Mesothelial cell of epicardium (in vitro differentiated cells): ENCODE results near the gene ZNF19. TPM values are rescaled to one million over a fixed set of nuclear protein-coding genes. Genes with fewer than 3 reads are reported as not detected.

ENCODE experiments used
- DNase-seq, 2 experiments: peaks; one replicate each; pipeline ENCODE4 v3.0.0; 2021; ENCODE audit warnings: low spot score in 2 of 2; ENCODE audit not compliant: unreplicated experiment in 2 of 2
- H3K27ac Mint-ChIP-seq: 2 replicates; pipeline ENCODE4 v1.8.0; 2021; ENCODE audit warnings: mixed read lengths
- H3K27me3 Mint-ChIP-seq: 2 replicates; pipeline ENCODE4 v1.8.0; 2021; ENCODE audit warnings: low read depth, mixed read lengths
- H3K36me3 Mint-ChIP-seq: 2 replicates; pipeline ENCODE4 v1.8.0; 2021; ENCODE audit warnings: mixed read lengths
- H3K4me1 Mint-ChIP-seq: 2 replicates; pipeline ENCODE4 v1.8.0; 2021; ENCODE audit warnings: mixed read lengths
- H3K4me3 Mint-ChIP-seq: 2 replicates; pipeline ENCODE4 v1.8.0; 2021; ENCODE audit warnings: mild to moderate bottlenecking, moderate library complexity, mixed read lengths
- H3K9me3 Mint-ChIP-seq: 2 replicates; pipeline ENCODE4 v1.8.0; 2021; ENCODE audit warnings: mixed read lengths
- CTCF ChIP-seq: fragments of 200-600 bp; sonication (generic); IDR thresholded peaks from one replicate; pipeline ENCODE4 v1.5.0; 2021; ENCODE audit warnings: antibody characterized with exemption; ENCODE audit not compliant: unreplicated experiment
- total RNA-seq: library from RNA; stranded (reverse); gene quantifications from 3 replicates; pipeline ENCODE4 v1.2.1, GENCODE V29; 2021

Gene ZNF19
- total RNA-seq, 1 donor from 2014 or later: 7.3 TPM

DNA sequence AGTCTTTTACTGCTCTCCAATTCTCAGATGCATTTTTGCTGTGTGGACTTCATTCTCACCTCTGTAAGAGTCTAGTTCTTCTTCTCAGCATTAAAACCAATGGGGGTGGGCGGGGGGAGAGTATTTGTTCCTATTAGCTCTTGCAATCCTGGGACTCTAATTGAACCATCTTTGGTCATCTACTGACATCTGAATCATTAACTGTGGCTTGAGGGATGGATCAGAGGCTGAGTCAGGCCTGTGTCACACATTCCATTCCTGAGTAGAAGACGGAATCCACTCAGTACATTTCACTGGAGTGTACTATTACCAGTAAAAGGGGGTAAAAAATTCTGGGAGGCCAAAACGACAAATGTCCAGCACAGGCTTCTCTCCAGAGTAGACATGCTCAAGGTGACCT lies 14.3 kb downstream of the ZNF19 start:
- peaks cover 10% of the 10 kb centered on the region for H3K36me3 Mint-ChIP-seq
- no peak overlapping the region for H3K4me3 Mint-ChIP-seq
- H3K27me3 Mint-ChIP-seq: no peaks in the 10 kb centered on the region
- no peak for TF ChIP-seq CTCF
- H3K27ac Mint-ChIP-seq: no peak overlapping the region
- no peaks in the 10 kb centered on the region for H3K9me3 Mint-ChIP-seq
- no peak for DNase-seq
- no peaks in the 10 kb centered on the region for H3K4me1 Mint-ChIP-seq

- no peak overlapping the region for H3K4me3 Mint-ChIP-seq
- H3K27me3 Mint-ChIP-seq: no peaks in the 10 kb centered on the region
- H3K9me3 Mint-ChIP-seq: no peaks in the 10 kb centered on the region
- DNase-seq: no peak
- peaks cover 10% of the 10 kb centered on the region for H3K36me3 Mint-ChIP-seq
- TF ChIP-seq CTCF: no peak
- no peak overlapping the region for H3K27ac Mint-ChIP-seq
- no peaks in the 10 kb centered on the region for H3K4me1 Mint-ChIP-seq
Measured at GRCh38 chr16:71473891-71474290, 15.2 kb downstream of the ZNF19 start.

GRCh38 chr16:71472931-71473330 lies 16.2 kb downstream of the ZNF19 start:
- TF ChIP-seq CTCF: no peak

DNA sequence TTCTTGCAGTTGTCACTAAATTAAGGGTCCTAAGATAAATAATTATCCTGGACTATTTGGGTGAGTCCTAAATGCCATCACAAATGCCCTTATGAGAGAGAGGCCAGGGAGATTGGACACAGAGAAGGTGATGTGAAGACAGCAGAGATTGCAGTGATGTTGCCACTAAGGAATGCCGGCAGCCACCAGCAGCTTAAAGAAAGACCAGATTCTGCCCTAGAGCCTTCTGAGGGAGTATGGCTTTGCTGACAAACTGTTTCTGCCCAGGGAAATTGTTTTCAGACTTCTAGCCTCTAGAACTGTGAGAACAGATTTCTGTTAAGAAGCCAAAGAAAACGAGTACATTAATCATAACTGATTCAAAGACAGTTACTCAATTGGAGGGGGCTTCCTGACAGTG lies 17.1 kb downstream of the ZNF19 start:
- no peak overlapping the region for H3K4me3 Mint-ChIP-seq
- TF ChIP-seq CTCF: no peak
- H3K27me3 Mint-ChIP-seq: no peaks in the 10 kb centered on the region
- no peaks in the 10 kb centered on the region for H3K4me1 Mint-ChIP-seq
- peaks cover 10% of the 10 kb centered on the region for H3K36me3 Mint-ChIP-seq
- no peaks in the 10 kb centered on the region for H3K9me3 Mint-ChIP-seq
- DNase-seq: no peak
- no peak overlapping the region for H3K27ac Mint-ChIP-seq

More at GRCh38 chr16:71472931-71473330, 16.2 kb downstream of the ZNF19 start:
- Mint-ChIP-seq H3K9me3 (no peaks in the 10 kb centered on the region), H3K36me3 (peaks cover 10% of the 10 kb centered on the region), H3K4me1 (no peaks in the 10 kb centered on the region), H3K27me3 (no peaks in the 10 kb centered on the region), H3K27ac (no peak overlapping the region), H3K4me3 (no peak overlapping the region)
- DNase-seq: no peak

- H3K4me3 Mint-ChIP-seq: no peak overlapping the region
- H3K4me1 Mint-ChIP-seq: peaks cover 3% of the 10 kb centered on the region
- TF ChIP-seq CTCF: no peak
- H3K27me3 Mint-ChIP-seq: no peaks in the 10 kb centered on the region
- no peaks in the 10 kb centered on the region for H3K36me3 Mint-ChIP-seq
- no peaks in the 10 kb centered on the region for H3K9me3 Mint-ChIP-seq
- peak; percentile 47 to 73 for DNase-seq
- H3K27ac Mint-ChIP-seq: no peak overlapping the region
Measured at GRCh38 chr16:71467810-71468209, 21.3 kb downstream of the ZNF19 start.

- Mint-ChIP-seq H3K9me3 (no peaks in the 10 kb centered on the region), H3K36me3 (no peaks in the 10 kb centered on the region), H3K4me1 (peaks cover 27% of the 10 kb centered on the region), H3K4me3 (no peak overlapping the region), H3K27me3 (no peaks in the 10 kb centered on the region), H3K27ac (no peak overlapping the region)
- no peak for DNase-seq
- no peak for TF ChIP-seq CTCF
Measured at GRCh38 chr16:71464231-71464630, 24.9 kb downstream of the ZNF19 start.
